DMS53 (cell line): Measurements from ENCODE around the gene GNA14.
"Not testable (repeated sequence)": the region's sequence is repeated elsewhere in the genome, so short reads cannot be mapped to it uniquely, and the experiment has no call there.

Source experiments
- DNase-seq: peaks from one replicate; lab custom pipeline; 2025; lab: John Stamatoyannopoulos, UW

GNA14 gene

GRCh38 chr9:77588271-77588937, 59.7 kb downstream of the GNA14 start:
- DNase-seq: peak; percentile 77

DNA sequence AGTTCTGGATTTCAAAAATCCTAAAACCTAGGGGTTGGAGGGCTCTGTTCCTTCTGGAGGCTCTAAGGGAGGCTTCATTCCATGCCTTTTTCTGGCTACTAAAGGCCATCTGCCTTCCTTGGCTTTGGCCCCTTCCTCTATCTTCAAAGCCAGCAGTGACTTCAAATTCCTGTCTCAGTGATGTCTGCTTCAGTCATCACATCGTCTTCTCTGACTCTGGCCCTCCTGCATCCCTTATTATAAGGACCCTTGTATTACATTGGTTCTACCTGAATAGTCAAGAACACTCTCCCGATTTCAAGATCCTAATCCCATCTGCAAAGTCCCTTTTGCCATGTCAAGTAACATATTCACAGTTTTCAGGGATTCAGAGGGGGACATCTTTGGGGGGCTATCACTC, 60.3 kb downstream of the GNA14 start:
- peak; percentile 44 for DNase-seq

GRCh38 chr9:77587042-77587441, 61.1 kb downstream of the GNA14 start:
- DNase-seq: no peak

DNA sequence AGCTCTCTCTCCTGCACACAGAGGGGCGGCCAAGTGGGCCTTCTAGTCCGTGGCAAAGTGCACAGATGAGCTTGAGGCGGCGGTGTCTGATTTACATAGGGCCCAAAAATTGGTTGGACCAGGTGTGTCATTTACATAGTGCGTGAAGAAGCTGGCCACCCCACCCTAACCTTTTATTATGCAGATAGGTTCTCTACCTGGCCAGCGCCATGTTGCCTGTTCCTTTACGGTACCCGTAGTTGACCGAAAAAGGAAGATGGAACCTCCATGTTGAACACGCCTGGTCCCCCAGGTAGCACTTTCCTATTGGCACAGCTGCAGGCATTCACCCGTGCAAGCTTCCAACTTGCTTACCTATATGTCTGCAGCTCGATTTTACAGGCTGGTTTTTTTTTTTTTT, 61.5 kb downstream of the GNA14 start:
- no peak for DNase-seq

DNA sequence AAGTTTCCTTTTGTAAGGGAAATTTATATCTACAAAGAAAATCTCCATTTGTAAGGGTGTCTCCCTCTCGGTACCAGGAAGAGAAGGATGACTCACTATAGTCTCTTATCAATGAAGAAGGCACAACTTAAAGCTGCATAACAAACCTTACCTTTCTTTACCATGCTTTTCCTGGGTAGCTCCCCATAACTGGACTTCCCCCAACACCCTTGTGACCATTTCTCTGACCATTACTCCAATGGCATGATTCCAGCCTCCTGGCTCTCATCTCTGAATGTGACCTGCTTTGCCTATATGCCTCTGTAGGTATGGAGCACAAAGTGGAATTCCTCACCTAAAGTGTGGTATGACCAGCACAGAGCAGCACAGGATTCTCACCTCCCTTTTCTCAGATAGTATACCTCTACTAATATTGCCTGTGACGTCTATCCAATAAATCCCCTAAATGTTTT, 62.8 kb downstream of the GNA14 start:
- DNase-seq: peak; percentile 6

DNA sequence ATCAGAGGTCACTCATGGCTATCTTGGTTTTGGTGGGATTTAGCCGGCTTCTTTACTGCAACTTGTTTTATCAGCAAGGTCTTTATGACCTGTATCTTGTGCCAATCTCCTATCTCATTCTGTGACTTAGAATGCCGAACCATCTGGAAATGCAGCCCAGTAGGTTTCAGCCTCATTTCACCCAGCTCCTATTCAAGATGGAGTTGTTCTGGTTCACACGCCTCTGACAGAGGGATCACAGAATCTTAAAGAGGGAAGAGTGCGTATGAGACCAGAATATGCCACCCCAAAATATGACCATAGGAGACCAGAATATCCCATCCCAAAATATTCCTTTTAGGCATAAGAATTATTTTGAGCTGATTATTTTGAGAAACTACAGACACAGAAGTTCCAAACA, 63.2 kb downstream of the GNA14 start:
- not testable (repeated sequence) for DNase-seq

GRCh38 chr9:77582961-77583576, 65.1 kb downstream of the GNA14 start:
- no peak for DNase-seq

DNA sequence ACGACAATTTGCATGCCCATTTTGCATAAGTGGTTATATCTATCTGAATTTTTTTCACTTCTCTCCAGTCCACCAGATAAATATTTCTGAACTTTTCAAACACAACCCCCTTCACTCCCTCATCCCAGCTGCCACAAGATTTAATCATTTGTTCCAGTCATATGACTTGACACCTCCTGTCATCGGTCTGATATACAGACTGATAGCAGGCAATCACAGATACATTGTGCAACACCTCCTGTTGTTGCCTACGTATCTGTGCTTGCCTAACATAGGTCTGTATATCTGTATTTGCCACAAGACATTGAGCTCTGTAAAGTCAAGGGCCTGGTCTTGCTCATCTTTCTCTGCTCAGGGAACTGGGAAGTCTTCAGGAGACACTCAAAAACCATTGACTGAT, 65.6 kb downstream of the GNA14 start:
- no peak for DNase-seq

DNA sequence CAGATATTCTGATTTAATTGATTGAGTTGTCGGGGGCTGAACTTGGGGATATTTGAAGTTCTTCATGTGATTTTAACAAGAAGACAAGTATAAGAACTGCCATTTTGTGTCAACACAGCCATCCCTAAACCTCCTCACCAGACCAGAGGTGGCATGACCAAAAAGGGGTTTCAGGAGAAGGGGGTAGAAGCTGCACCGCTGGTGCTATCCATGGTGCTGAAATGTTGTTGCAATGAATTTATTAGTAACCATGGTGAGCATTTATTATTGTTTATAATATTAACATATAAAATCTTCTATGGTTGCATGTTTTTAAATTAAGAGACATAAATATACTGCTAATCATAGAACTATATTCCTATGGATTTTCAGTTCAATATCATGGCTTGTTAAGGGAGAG, 72.3 kb downstream of the GNA14 start:
- peak; percentile 12 for DNase-seq

- DNase-seq: peak; percentile 14
Observed at GRCh38 chr9:77569335-77569734, 78.8 kb downstream of the GNA14 start.

DNA sequence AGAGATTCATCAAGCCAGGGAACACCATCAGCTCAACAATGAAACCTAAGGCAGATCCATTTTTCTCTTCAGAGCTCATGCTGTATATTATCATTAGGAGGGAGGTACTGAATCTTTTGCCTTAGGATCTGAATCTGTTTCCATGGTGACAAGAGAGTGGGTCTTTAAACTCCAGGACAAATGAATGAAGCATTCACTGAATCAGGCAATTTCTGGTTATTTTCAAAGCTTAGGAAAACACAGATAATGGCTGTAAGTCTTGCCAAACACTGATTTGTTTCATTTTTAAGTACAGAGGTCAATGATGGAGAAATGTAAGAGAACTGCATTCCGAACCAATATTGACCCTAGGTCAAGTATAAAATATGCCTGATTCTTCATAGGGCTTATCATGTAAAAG, 84.9 kb downstream of the GNA14 start:
- no peak for DNase-seq

GRCh38 chr9:77562019-77562748, 85.9 kb downstream of the GNA14 start:
- no peak for DNase-seq

GRCh38 chr9:77561331-77562018, 86.6 kb downstream of the GNA14 start:
- DNase-seq: no peak

DNA sequence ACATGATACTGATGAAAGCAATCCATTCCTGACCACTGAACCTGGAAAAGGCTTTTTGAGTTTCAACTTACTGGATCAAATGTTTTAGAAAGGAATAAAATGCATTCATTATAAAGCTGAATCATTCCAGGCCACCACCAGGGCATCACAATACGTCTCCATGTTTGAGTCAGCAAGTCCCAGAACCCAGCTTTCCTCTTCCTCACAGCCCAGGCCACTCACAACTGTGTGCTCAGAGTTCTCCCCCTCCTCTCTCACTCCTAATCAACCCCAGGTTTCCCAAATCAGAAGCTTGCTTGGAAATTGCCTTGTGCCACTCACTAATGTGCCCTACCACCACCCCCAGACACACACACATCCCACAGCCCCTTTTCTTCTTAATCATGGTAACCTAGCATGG, 91.7 kb downstream of the GNA14 start:
- DNase-seq: no peak

DNA sequence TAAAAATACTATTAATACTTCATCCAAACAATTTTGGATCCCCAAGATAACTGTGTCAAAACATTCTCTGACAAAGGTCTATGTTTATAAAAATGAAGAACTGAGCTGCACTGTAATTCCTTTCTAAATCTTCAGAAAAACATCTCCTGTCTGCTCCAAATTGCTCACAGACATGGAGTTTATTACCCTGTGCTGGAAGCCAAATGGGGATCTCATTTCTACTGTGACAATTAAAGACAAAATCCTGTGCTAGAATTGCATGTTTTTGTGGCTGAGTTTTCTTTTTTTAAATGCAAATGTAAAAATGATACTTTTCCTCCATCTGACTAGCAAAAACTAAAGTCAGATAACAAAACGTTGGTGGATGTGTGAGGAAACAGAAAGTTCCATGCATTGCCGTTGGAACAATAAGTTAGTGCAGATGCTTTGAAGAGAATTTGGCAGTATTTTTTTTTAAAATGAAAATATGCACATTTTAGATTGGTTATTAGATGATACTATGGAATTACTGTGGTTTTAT, 93.5 kb downstream of the GNA14 start:
- no peak for DNase-seq

DNA sequence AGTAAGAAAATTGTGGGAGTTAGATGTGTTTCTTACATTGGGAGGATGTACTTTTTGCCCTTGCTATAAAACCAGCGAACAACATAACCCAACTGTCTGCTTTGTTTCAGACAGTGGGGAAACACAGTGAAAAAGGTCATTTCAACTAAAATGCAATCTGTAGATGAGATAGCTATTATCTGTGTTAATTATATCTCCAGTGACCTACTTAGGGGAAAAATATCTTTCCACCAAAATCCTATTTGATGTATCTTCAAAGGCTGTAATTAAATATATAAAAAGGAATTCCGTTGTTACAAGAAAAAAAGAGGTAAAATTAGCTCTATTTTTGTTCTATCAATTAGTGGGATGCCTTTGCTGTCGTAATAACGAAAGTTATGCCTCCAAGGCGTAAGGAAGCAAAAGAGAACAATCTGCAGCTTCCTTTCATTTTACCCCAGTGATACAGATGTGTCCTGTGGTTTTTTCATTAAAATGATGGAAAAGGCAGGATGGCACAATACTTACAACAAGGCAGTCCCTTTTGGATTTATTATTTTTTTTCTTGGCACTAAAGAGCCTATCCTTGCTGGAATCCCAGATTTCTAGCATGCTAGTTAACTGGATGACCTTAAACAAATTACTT, 100.9 kb downstream of the GNA14 start:
- no peak for DNase-seq

GRCh38 chr9:77546376-77546950, 101.7 kb downstream of the GNA14 start:
- no peak for DNase-seq

DNA sequence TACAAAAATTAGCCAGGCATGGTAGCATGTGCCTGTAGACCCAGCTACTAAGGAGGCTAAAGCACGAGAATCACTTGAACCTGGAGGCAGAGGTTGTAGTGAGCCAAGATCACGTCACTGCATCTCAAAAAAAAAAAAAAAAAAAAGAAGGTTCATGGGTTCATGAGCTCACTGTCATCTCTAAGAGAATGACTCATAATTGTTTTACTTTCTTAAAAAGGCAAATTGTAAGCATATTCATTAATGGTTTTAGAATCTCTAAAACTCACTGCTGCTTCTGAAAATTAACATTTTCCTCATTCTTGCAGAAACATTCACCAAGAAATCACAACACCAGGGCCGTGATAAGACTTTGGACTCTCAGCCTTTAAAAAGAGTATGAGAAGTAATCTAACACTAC, 103.6 kb downstream of the GNA14 start:
- no peak for DNase-seq

- no peak for DNase-seq
Observed at GRCh38 chr9:77543131-77543822, 104.8 kb downstream of the GNA14 start.

DNA sequence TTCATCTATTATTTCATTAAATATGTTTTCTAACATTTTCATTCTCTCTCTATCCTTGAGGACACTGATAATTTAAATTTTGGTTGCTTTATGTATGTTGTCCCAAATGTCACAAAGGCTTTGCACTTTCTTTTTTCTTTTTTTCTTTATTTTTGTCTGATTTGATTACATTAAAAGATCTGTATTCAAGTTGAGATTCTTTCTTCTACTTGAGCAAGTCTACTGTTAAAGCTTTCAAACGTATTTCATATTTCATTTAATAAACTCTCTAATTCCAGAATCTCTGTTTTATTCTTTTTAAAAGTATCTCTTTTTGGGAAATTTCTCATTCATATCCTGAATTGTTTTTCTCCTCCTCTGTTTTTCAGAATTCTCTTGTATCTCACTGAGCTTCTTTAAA, 106.5 kb downstream of the GNA14 start:
- DNase-seq: no peak

DNA sequence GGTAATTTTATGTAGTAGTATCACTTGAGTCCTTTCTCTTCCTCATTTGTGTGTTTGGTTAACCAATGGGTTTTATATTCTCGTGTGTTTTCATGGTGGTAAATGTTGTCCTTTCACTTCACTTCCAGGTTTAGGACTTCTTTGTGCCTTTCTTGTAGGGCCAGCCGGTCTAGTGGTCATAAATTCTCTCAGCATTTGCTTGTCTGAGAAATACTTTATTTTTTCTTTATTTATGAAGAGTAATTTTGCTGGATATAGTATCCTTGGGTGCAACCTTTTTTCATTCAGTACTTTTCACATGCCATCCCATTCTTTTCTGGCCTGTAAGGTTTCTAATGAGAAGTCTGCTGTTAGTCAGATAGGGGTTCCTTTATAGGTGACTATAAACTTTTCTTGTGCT, 107.1 kb downstream of the GNA14 start:
- no peak for DNase-seq
